DOHH2 (cell line): Measurements from ENCODE around the gene ABCG2.

Experiments
- H3F3A ChIP-seq: fragments of 200-600 bp; sonication (generic), shearing (Covaris generic); 2 replicates; pipeline ENCODE4 v1.6.0; 2016; ENCODE audit warnings: antibody characterized with exemption, mild to moderate bottlenecking; ENCODE audit not compliant: control insufficient read depth, insufficient read depth
- H3K27ac ChIP-seq: fragments of 200-600 bp; sonication (generic); 2 replicates; pipeline ENCODE4 v1.5.1; 2014; ENCODE audit warnings: low read depth, mild to moderate bottlenecking, low read length, moderate library complexity
- H3K27me3 ChIP-seq: fragments of 200-600 bp; sonication (generic); 2 replicates; pipeline ENCODE4 v1.6.1; 2014; ENCODE audit warnings: mild to moderate bottlenecking, low read length, mixed read lengths; ENCODE audit not compliant: control insufficient read depth
- H3K36me3 ChIP-seq: fragments of 200-600 bp; sonication (generic); 2 replicates; pipeline ENCODE4 v1.6.1; 2014; ENCODE audit warnings: mild to moderate bottlenecking, low read length, moderate library complexity, mixed read lengths; ENCODE audit not compliant: control insufficient read depth
- H3K4me1 ChIP-seq: fragments of 200-600 bp; sonication (generic); 2 replicates; pipeline ENCODE4 v1.6.1; 2014; ENCODE audit warnings: mild to moderate bottlenecking, low read length, mixed read lengths; ENCODE audit not compliant: control insufficient read depth
- H3K4me2 ChIP-seq: fragments of 200-600 bp; sonication (generic); 2 replicates; pipeline ENCODE4 v1.6.0; 2014; ENCODE audit warnings: mild to moderate bottlenecking, low read length, moderate library complexity
- H3K4me3 ChIP-seq: fragments of 200-600 bp; sonication (generic); 2 replicates; pipeline ENCODE4 v1.5.1; 2014; ENCODE audit warnings: mild to moderate bottlenecking, low read length, mixed read lengths
- H3K79me2 ChIP-seq: fragments of 200-600 bp; sonication (generic); 2 replicates; pipeline ENCODE4 v1.6.1; 2014; ENCODE audit warnings: mild to moderate bottlenecking, low read length, mixed read lengths; ENCODE audit not compliant: control insufficient read depth
- H3K9me2 ChIP-seq: fragments of 200-600 bp; sonication (generic); replicated peaks from 2 replicates; pipeline ENCODE4 v1.6.1; 2014; ENCODE audit warnings: mild to moderate bottlenecking, low read length, mixed read lengths; ENCODE audit not compliant: control insufficient read depth
- H3K9me3 ChIP-seq: fragments of 200-600 bp; sonication (generic); 2 replicates; pipeline ENCODE4 v1.6.1; 2014; ENCODE audit warnings: antibody characterized with exemption, low read length, mixed read lengths; ENCODE audit not compliant: control insufficient read depth, insufficient read depth
- H4K20me1 ChIP-seq: fragments of 200-600 bp; sonication (generic); 2 replicates; pipeline ENCODE4 v1.6.0; 2014; ENCODE audit warnings: low read depth, mild to moderate bottlenecking, antibody characterized with exemption, low read length, moderate library complexity; ENCODE audit not compliant: control insufficient read depth, insufficient read depth
- EZH2phosphoT487 ChIP-seq: fragments of 200-600 bp; sonication (generic); IDR thresholded peaks from 2 replicates; pipeline ENCODE4 v1.6.1; 2017; ENCODE audit warnings: borderline replicate concordance, mild to moderate bottlenecking, antibody characterized with exemption, low read length, moderate library complexity, mixed read lengths
- TF ChIP-seq, protein P1 (sequence below): fragments of 200-600 bp; sonication (generic); IDR thresholded peaks from one replicate; pipeline ENCODE4 v1.5.1; 2014; ENCODE audit warnings: antibody characterized with exemption, mild to moderate bottlenecking, low read depth, low read length; ENCODE audit not compliant: poor library complexity, severe bottlenecking

The ABCG2 gene

GRCh38 chr4:88189881-88190585, 31.6 kb upstream of the ABCG2 start:
- no peaks in the 10 kb centered on the region for H3F3A ChIP-seq
- H3K27ac ChIP-seq = no peak overlapping the region
- no peaks in the 10 kb centered on the region for H3K27me3 ChIP-seq
- no peaks in the 10 kb centered on the region for H3K4me1 ChIP-seq
- H3K9me2 ChIP-seq = no peaks in the 10 kb centered on the region
- no peaks in the 10 kb centered on the region for H3K36me3 ChIP-seq
- H3K9me3 ChIP-seq = no peaks in the 10 kb centered on the region
- no peaks in the 10 kb centered on the region for H3K79me2 ChIP-seq
- no peak overlapping the region for H3K4me3 ChIP-seq
- H4K20me1 ChIP-seq = no peaks in the 10 kb centered on the region
- no peak overlapping the region for H3K4me2 ChIP-seq
- TF ChIP-seq, protein P1, sequence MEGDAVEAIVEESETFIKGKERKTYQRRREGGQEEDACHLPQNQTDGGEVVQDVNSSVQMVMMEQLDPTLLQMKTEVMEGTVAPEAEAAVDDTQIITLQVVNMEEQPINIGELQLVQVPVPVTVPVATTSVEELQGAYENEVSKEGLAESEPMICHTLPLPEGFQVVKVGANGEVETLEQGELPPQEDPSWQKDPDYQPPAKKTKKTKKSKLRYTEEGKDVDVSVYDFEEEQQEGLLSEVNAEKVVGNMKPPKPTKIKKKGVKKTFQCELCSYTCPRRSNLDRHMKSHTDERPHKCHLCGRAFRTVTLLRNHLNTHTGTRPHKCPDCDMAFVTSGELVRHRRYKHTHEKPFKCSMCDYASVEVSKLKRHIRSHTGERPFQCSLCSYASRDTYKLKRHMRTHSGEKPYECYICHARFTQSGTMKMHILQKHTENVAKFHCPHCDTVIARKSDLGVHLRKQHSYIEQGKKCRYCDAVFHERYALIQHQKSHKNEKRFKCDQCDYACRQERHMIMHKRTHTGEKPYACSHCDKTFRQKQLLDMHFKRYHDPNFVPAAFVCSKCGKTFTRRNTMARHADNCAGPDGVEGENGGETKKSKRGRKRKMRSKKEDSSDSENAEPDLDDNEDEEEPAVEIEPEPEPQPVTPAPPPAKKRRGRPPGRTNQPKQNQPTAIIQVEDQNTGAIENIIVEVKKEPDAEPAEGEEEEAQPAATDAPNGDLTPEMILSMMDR = no peak
- no peak for TF ChIP-seq EZH2phosphoT487

- Histone ChIP-seq H3K4me1 (no peaks in the 10 kb centered on the region), H3K4me2 (no peak overlapping the region), H3F3A (no peaks in the 10 kb centered on the region), H3K27ac (no peak overlapping the region), H4K20me1 (no peaks in the 10 kb centered on the region), H3K9me2 (no peaks in the 10 kb centered on the region), H3K36me3 (no peaks in the 10 kb centered on the region), H3K9me3 (no peaks in the 10 kb centered on the region), H3K79me2 (no peaks in the 10 kb centered on the region), H3K4me3 (no peak overlapping the region), H3K27me3 (no peaks in the 10 kb centered on the region)
- TF ChIP-seq, protein P1 = no peak
- no peak for TF ChIP-seq EZH2phosphoT487
Observed at GRCh38 chr4:88189418-88189738, 30.9 kb upstream of the ABCG2 start.

GRCh38 chr4:88188738-88189417, 30.4 kb upstream of the ABCG2 start:
- no peaks in the 10 kb centered on the region for H4K20me1 ChIP-seq
- no peak overlapping the region for H3K4me2 ChIP-seq
- no peaks in the 10 kb centered on the region for H3K9me2 ChIP-seq
- no peaks in the 10 kb centered on the region for H3K79me2 ChIP-seq
- H3K9me3 ChIP-seq = no peaks in the 10 kb centered on the region
- no peaks in the 10 kb centered on the region for H3F3A ChIP-seq
- H3K4me1 ChIP-seq = no peaks in the 10 kb centered on the region
- no peaks in the 10 kb centered on the region for H3K36me3 ChIP-seq
- no peaks in the 10 kb centered on the region for H3K27me3 ChIP-seq
- H3K4me3 ChIP-seq = no peak overlapping the region
- H3K27ac ChIP-seq = no peak overlapping the region
- TF ChIP-seq EZH2phosphoT487 = no peak
- TF ChIP-seq, protein P1 = no peak
